Measurements from ENCODE around the gene PEPD. TPM values are rescaled to one million over a fixed set of nuclear protein-coding genes. Genes with fewer than 3 reads are reported as not detected.

The PEPD gene
- total and polyA plus RNA-seq, 4 donors, result 37.3 to 211 (median 117) TPM

GRCh38 chr19:33392341-33393285 lies 129.0 kb downstream of the PEPD start:
- peak; percentile 73 for DNase-seq (ENCODE audit: low spot score)
- TF ChIP-seq YY1 (IDR thresholded peaks at IDR 0.05) (peak; percentile 74), RXRA (IDR thresholded peaks at IDR 0.05) (peak; percentile 57 to 71), RAD21 (IDR thresholded peaks at IDR 0.05) (peak in 1 of 2 donors; percentile 64), GABPA (IDR thresholded peaks at IDR 0.05 in 1 of 2, conservative IDR thresholded peaks at IDR 0.05 in 1 of 2) (no peak), MAX (IDR thresholded peaks at IDR 0.05) (peak; percentile 73), HNF4G (IDR thresholded peaks at IDR 0.05) (no peak), HNF4A (conservative IDR thresholded peaks at IDR 0.05) (peak; percentile 56 to 63), NR2F2 (IDR thresholded peaks at IDR 0.05) (no peak), CTCF (IDR thresholded peaks at IDR 0.05; ENCODE audit: low read depth, low read length, missing input control) (no peak), EGR1 (IDR thresholded peaks at IDR 0.05; ENCODE audit: low read depth in 2 of 2) (no peak), FOXA2 (IDR thresholded peaks at IDR 0.05) (no peak), TAF1 (conservative IDR thresholded peaks at IDR 0.05) (no peak), SP1 (IDR thresholded peaks at IDR 0.05) (peak; percentile 72), ATF3 (IDR thresholded peaks at IDR 0.05) (no peak)
- TF ChIP-seq, protein P1, sequence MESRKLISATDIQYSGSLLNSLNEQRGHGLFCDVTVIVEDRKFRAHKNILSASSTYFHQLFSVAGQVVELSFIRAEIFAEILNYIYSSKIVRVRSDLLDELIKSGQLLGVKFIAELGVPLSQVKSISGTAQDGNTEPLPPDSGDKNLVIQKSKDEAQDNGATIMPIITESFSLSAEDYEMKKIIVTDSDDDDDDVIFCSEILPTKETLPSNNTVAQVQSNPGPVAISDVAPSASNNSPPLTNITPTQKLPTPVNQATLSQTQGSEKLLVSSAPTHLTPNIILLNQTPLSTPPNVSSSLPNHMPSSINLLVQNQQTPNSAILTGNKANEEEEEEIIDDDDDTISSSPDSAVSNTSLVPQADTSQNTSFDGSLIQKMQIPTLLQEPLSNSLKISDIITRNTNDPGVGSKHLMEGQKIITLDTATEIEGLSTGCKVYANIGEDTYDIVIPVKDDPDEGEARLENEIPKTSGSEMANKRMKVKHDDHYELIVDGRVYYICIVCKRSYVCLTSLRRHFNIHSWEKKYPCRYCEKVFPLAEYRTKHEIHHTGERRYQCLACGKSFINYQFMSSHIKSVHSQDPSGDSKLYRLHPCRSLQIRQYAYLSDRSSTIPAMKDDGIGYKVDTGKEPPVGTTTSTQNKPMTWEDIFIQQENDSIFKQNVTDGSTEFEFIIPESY (IDR thresholded peaks at IDR 0.05), result peak; percentile 41
- peaks cover 0 to 2% (median 0%) of the 10 kb centered on the region in 4 donors for H3K36me3 ChIP-seq (ENCODE audit: control insufficient read depth in 4 of 4, insufficient read depth in 3 of 4, low read depth in 1 of 4, low read length in 3 of 4)
- H3K4me3 ChIP-seq (ENCODE audit: low read depth in 1 of 3, low read length in 3 of 3), result no peak overlapping the region
- H3K4me1 ChIP-seq (ENCODE audit: control insufficient read depth in 4 of 4, insufficient read depth in 4 of 4, low read length in 3 of 4), result peaks cover 69 to 97% (median 86%) of the 10 kb centered on the region in 4 donors
- H3K9ac ChIP-seq (ENCODE audit: low read depth in 1 of 2, low read length in 2 of 2), result no peak overlapping the region
- no peaks in the 10 kb centered on the region for H3K27me3 ChIP-seq (ENCODE audit: control insufficient read depth in 4 of 4, insufficient read depth in 4 of 4, low read length in 3 of 4)
- peak overlapping the region; percentile 90 to 91 for H3K27ac ChIP-seq (ENCODE audit: low read depth in 1 of 2, low read length in 2 of 2)
- WGBS, result 37% methylated on average over 39 of the region's 39 CpGs
- H3K9me3 ChIP-seq (ENCODE audit: control insufficient read depth in 4 of 4, low read length in 3 of 4), result no peaks in the 10 kb centered on the region

DNA sequence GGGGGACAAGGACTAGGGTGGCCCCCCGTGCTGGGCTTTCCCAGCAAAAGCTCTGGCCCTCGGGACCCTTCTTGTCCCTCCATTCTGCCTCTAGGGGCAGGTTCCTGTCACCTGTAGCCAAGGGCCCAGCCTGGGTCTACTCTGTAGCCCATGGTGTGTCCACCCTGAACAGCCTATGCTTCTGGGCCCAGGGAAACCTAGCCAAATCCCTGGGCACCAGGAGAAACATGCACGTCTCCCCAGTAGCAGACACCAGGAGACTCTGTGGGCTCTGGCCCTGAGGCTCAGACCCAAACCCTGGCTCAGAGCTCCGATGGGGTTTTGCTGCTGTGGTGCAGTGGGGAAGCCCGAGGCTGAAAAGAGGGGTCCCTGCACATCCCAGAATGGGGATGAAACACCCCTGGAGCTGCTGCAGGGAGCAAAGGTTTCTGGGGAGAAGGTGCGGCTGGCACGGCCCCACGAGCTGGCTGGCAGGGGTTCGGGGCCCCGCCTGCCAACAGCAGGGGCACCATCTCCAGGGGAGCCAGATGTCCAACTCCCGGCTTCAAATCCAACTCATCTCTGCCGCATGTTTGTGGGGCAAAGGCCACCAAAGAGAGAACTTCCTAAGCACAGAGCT lies 129.9 kb downstream of the PEPD start:
- DNase-seq (ENCODE audit: low spot score), result no peak
- TF ChIP-seq HNF4A (conservative IDR thresholded peaks at IDR 0.05) (peak in 1 of 2 donors; percentile 36), RXRA (IDR thresholded peaks at IDR 0.05) (peak in 1 of 2 donors; percentile 64)
- TF ChIP-seq, protein P2, sequence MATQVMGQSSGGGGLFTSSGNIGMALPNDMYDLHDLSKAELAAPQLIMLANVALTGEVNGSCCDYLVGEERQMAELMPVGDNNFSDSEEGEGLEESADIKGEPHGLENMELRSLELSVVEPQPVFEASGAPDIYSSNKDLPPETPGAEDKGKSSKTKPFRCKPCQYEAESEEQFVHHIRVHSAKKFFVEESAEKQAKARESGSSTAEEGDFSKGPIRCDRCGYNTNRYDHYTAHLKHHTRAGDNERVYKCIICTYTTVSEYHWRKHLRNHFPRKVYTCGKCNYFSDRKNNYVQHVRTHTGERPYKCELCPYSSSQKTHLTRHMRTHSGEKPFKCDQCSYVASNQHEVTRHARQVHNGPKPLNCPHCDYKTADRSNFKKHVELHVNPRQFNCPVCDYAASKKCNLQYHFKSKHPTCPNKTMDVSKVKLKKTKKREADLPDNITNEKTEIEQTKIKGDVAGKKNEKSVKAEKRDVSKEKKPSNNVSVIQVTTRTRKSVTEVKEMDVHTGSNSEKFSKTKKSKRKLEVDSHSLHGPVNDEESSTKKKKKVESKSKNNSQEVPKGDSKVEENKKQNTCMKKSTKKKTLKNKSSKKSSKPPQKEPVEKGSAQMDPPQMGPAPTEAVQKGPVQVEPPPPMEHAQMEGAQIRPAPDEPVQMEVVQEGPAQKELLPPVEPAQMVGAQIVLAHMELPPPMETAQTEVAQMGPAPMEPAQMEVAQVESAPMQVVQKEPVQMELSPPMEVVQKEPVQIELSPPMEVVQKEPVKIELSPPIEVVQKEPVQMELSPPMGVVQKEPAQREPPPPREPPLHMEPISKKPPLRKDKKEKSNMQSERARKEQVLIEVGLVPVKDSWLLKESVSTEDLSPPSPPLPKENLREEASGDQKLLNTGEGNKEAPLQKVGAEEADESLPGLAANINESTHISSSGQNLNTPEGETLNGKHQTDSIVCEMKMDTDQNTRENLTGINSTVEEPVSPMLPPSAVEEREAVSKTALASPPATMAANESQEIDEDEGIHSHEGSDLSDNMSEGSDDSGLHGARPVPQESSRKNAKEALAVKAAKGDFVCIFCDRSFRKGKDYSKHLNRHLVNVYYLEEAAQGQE (IDR thresholded peaks at IDR 0.05), result no peak
- TF ChIP-seq, protein P1 (IDR thresholded peaks at IDR 0.05), result peak; percentile 50
- H3K4me1 ChIP-seq (ENCODE audit: control insufficient read depth in 4 of 4, insufficient read depth in 4 of 4, low read length in 3 of 4), result peaks cover 63 to 97% (median 84%) of the 10 kb centered on the region in 4 donors
- WGBS, result 41% methylated on average over 12 of the region's 12 CpGs
- H3K27me3 ChIP-seq (ENCODE audit: control insufficient read depth in 4 of 4, insufficient read depth in 4 of 4, low read length in 3 of 4), result no peaks in the 10 kb centered on the region
- H3K4me3 ChIP-seq (ENCODE audit: low read depth in 1 of 3, low read length in 3 of 3), result no peak overlapping the region
- H3K27ac ChIP-seq (ENCODE audit: low read depth in 1 of 2, low read length in 2 of 2), result peak overlapping the region; percentile 90 to 91
- no peaks in the 10 kb centered on the region for H3K9me3 ChIP-seq (ENCODE audit: control insufficient read depth in 4 of 4, low read length in 3 of 4)
- peaks cover 0 to 2% (median 0%) of the 10 kb centered on the region in 4 donors for H3K36me3 ChIP-seq (ENCODE audit: control insufficient read depth in 4 of 4, insufficient read depth in 3 of 4, low read depth in 1 of 4, low read length in 3 of 4)
- H3K9ac ChIP-seq (ENCODE audit: low read depth in 1 of 2, low read length in 2 of 2), result no peak overlapping the region

Data from liver (tissue), 9 donors.